ENCODE results near the gene ERO1A.

GRCh38 chr14:52741865-52742264 lies 46.5 kb upstream of the ERO1A start:
- no peak for TF ChIP-seq POLR2A (IDR thresholded peaks at IDR 0.05)
- no peak for TF ChIP-seq CTCF (IDR thresholded peaks at IDR 0.05)
- TF ChIP-seq EP300 (IDR thresholded peaks at IDR 0.05) = no peak

All from tibial nerve (tissue), 4 donors.